ENCODE data around the gene VIL1. TPM values are rescaled to one million over a fixed set of nuclear protein-coding genes. Genes with fewer than 3 reads are reported as not detected.
A peak's percentile ranks its signal among the peaks of the same experiment; 100 is the strongest.

VIL1 gene
- total and polyA plus RNA-seq, 12 donors = 0.09 to 4.5 (median 0.43) TPM; not detected in 6

DNA sequence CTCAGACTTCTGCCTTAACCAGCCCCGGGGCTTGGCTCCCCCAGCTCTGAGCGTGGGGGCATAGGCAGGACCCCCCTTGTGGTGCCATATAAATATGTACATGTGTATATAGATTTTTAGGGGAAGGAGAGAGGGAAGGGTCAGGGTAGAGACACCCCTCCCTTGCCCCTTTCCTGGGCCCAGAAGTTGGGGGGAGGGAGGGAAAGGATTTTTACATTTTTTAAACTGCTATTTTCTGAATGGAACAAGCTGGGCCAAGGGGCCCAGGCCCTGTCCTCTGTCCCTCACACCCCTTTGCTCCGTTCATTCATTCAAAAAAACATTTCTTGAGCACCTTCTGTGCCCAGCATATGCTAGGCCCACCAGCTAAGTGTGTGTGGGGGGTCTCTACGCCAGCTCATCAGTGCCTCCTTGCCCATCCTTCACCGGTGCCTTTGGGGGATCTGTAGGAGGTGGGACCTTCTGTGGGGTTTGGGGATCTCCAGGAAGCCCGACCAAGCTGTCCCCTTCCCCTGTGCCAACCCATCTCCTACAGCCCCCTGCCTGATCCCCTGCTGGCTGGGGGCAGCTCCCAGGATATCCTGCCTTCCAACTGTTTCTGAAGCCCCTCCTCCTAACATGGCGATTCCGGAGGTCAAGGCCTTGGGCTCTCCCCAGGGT, 13.7 kb upstream of the VIL1 start:
- TF ChIP-seq, protein P1, sequence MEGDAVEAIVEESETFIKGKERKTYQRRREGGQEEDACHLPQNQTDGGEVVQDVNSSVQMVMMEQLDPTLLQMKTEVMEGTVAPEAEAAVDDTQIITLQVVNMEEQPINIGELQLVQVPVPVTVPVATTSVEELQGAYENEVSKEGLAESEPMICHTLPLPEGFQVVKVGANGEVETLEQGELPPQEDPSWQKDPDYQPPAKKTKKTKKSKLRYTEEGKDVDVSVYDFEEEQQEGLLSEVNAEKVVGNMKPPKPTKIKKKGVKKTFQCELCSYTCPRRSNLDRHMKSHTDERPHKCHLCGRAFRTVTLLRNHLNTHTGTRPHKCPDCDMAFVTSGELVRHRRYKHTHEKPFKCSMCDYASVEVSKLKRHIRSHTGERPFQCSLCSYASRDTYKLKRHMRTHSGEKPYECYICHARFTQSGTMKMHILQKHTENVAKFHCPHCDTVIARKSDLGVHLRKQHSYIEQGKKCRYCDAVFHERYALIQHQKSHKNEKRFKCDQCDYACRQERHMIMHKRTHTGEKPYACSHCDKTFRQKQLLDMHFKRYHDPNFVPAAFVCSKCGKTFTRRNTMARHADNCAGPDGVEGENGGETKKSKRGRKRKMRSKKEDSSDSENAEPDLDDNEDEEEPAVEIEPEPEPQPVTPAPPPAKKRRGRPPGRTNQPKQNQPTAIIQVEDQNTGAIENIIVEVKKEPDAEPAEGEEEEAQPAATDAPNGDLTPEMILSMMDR (IDR thresholded peaks at IDR 0.05) = no peak
- no peak for TF ChIP-seq POLR2A (IDR thresholded peaks at IDR 0.05)
- Histone ChIP-seq H3K36me3 (replicated peaks in 1 of 2) (peaks cover 0 to 34% of the 10 kb centered on the region in 2 donors), H3K9me3 (replicated peaks in 1 of 3) (no peaks in the 10 kb centered on the region), H3K4me3 (peak overlapping the region in 1 of 4 donors; percentile 31), H3K27me3 (no peaks in the 10 kb centered on the region), H3K4me1 (replicated peaks in 1 of 2) (peaks cover 17 to 49% of the 10 kb centered on the region in 2 donors), H3K27ac (peak overlapping the region; percentile 46 to 94 (median 68))
- 26 to 51% (median 43%) methylated on average over 5 to 8 of the region's 8 CpGs for WGBS, 4 donors
- DNase-seq = peak in 2 of 7 donors; percentile 47 to 57
- intact Hi-C loops (cut with DNase I) = loop anchor here in 1 of 2 donors (10.0 kb wide), 1 partner anchor 240 kb away; no protein-coding TSS in a partner anchor

DNA sequence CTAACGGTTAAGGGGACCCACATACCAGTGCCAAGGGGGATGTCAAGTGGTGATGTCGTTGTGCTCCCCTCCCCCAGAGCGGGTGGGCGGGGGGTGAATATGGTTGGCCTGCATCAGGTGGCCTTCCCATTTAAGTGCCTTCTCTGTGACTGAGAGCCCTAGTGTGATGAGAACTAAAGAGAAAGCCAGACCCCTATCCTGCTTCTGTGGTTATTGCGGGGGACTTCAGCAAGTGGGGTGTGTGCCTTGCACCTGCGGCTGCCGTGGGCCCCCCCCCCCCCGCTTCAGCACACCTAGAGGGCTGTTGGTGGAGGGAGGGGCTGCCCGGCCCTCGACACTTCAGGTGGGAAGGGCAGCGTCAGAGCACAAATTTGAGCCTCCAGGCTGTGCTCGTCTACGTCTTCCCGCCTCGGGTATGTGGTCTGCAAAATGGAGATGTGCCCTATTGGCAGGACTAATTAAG, 13.1 kb upstream of the VIL1 start:
- Histone ChIP-seq H3K27me3 (no peaks in the 10 kb centered on the region), H3K36me3 (replicated peaks in 1 of 2) (peaks cover 0 to 34% of the 10 kb centered on the region in 2 donors), H3K4me1 (replicated peaks in 1 of 2) (peaks cover 17 to 49% of the 10 kb centered on the region in 2 donors), H3K9me3 (replicated peaks in 1 of 3) (no peaks in the 10 kb centered on the region), H3K4me3 (peak overlapping the region in 2 of 4 donors; percentile 13 to 31), H3K27ac (peak overlapping the region; percentile 46 to 94 (median 68))
- intact Hi-C loops (cut with DNase I) = loop anchor here in 1 of 2 donors (10.0 kb wide), 1 partner anchor 239 kb away; no protein-coding TSS in a partner anchor
- DNase-seq = peak in 3 of 7 donors; percentile 68 to 77 (median 69)
- TF ChIP-seq POLR2A (IDR thresholded peaks at IDR 0.05) = no peak
- TF ChIP-seq, protein P1 (IDR thresholded peaks at IDR 0.05) = peak in 1 of 6 experiments; percentile 5
- 0 to 12% (median 3%) methylated on average over 5 to 15 of the region's 15 CpGs for WGBS, 4 donors

GRCh38 chr2:218406209-218406948, 12.5 kb upstream of the VIL1 start:
- TF ChIP-seq, protein P1 (IDR thresholded peaks at IDR 0.05) = peak; percentile 57 to 87 (median 81)
- no peak for TF ChIP-seq POLR2A (IDR thresholded peaks at IDR 0.05)
- H3K4me1 ChIP-seq (replicated peaks in 1 of 2) = peaks cover 17 to 44% of the 10 kb centered on the region in 2 donors
- 0 to 1% (median 1%) methylated on average over 8 to 56 of the region's 56 CpGs for WGBS, 4 donors

More at GRCh38 chr2:218406209-218406948, 12.5 kb upstream of the VIL1 start:
- H3K27ac ChIP-seq = peak overlapping the region; percentile 46 to 94 (median 68)
- H3K27me3 ChIP-seq = no peaks in the 10 kb centered on the region
- DNase-seq = peak; percentile 97 to 98 (median 98)
- H3K36me3 ChIP-seq (replicated peaks in 1 of 2) = peaks cover 0 to 34% of the 10 kb centered on the region in 2 donors
- intact Hi-C loops (cut with DNase I) = loop anchor here in 1 of 2 donors (10.0 kb wide), 1 partner anchor 238 kb away; no protein-coding TSS in a partner anchor
- no peaks in the 10 kb centered on the region for H3K9me3 ChIP-seq (replicated peaks in 1 of 3)
- peak overlapping the region in 3 of 4 donors; percentile 14 to 54 (median 25) for H3K4me3 ChIP-seq

Data from adrenal gland (tissue), 12 donors.